GM12892 (cell line): ENCODE results near the gene PHOSPHO2. TPM values are rescaled to one million over a fixed set of nuclear protein-coding genes. Genes with fewer than 3 reads are reported as not detected.
A peak's percentile ranks its signal among the peaks of the same experiment; 100 is the strongest.

Experiments used
- DNase-seq: peaks from one replicate; pipeline ENCODE4 v3.0.0; 2011; ENCODE audit not compliant: insufficient read length
- FAIRE-seq: peaks from 2 replicates; lab custom pipeline; 2011; peaks lifted over from hg19 to GRCh38; lab: Jason Lieb, UNC
- POLR2A ChIP-seq: IDR thresholded peaks from 2 replicates; pipeline ENCODE4 v1.6.1; 2011; ENCODE audit warnings: low read depth, low read length, control low read depth
- POLR2AphosphoS5 ChIP-seq: IDR thresholded peaks from 2 replicates; pipeline ENCODE4 v1.6.1; 2011; ENCODE audit warnings: low read depth, low read length, control low read depth
- TAF1 ChIP-seq: IDR thresholded peaks from 2 replicates; pipeline ENCODE4 v1.6.1; 2011; ENCODE audit warnings: low read depth, mild to moderate bottlenecking, control low read depth, low read length, borderline replicate concordance
- polyA plus RNA-seq: library from polyadenylated mRNA; unstranded; fragments of >200 nt; gene quantifications from one replicate; pipeline ENCODE4 v1.2.1, GENCODE V29; 2012; ENCODE audit warnings: missing spikeins, inconsistent platforms; ENCODE audit not compliant: missing spikeins

Gene PHOSPHO2
- polyA plus RNA-seq, result 4.1 TPM

GRCh38 chr2:169694113-169694893 lies at the start of gene PHOSPHO2, which contains the start of gene CFAP210:
PHOSPHO2 (plus strand) TSS chr2:169694469; CDS start chr2:169700972, 6,503 bp downstream.
CFAP210 (minus strand) TSS chr2:169694405; CDS start chr2:169694327, 78 bp downstream.
- DNase-seq, result peak; percentile 88
- TF ChIP-seq POLR2AphosphoS5, result peak; percentile 80
- TF ChIP-seq TAF1, result peak; percentile 55; the same call in 1 of the 2 replicates
- TF ChIP-seq POLR2A, result peak; percentile 87
- FAIRE-seq, result peak; percentile 100

- FAIRE-seq (no peak), DNase-seq (no peak)
- TF ChIP-seq POLR2A (no peak), TAF1 (no peak), POLR2AphosphoS5 (no peak)
Observed at GRCh38 chr2:169647496-169647895, 46.8 kb upstream of the PHOSPHO2 start.

- no peak for TF ChIP-seq POLR2AphosphoS5
- TF ChIP-seq POLR2A, result no peak
- TF ChIP-seq TAF1, result no peak
- FAIRE-seq, result no peak
- no peak for DNase-seq
Observed at GRCh38 chr2:169649278-169649677, 45.0 kb upstream of the PHOSPHO2 start.

- TF ChIP-seq POLR2AphosphoS5, result no peak
- no peak for FAIRE-seq
- no peak for DNase-seq
Observed at GRCh38 chr2:169653636-169654035, 40.6 kb upstream of the PHOSPHO2 start.

DNA sequence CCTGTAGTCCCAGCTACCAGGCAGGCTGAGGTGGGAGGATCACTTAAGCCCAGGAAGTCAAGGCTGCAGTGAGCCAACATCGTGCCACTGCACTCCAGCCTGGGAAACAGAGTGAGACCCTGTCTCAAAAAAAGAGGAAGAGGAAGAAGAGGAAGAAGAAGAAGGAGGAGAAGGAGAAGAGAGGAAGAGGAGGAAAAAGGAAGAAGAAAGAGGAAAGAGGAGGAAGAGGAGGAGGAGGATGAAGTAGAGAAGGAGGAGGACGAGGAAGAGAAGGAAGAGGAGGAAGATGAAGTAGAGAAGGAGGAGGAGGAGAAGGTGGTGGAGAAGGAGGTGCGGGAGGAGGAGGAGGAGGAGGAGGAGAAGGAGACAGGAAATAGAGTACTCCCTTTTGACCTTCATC lies 38.1 kb upstream of the PHOSPHO2 start:
- FAIRE-seq (no peak), DNase-seq (no peak)
- no peak for TF ChIP-seq TAF1
- no peak for TF ChIP-seq POLR2A
- no peak for TF ChIP-seq POLR2AphosphoS5

DNA sequence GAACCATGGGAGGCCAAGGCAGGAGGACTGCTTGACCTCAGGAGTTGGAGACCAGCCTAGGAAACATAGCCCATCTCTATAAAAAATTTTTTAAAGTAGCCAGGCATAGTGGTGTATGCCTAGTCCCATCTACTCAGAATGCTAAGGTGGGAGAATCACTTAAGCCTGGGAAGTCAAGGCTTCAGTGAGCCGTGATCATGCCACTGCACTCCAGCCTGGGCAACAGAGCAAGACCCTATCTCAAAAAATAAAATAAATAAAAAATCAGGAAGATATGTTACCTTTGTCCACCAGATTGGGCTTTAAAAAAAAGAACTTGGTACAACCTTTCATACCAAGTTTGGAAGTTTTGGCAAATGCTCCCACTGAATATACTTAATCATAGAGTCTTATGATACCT lies 35.4 kb upstream of the PHOSPHO2 start:
- no peak for FAIRE-seq
- no peak for TF ChIP-seq POLR2AphosphoS5
- TF ChIP-seq TAF1, result no peak
- TF ChIP-seq POLR2A, result no peak
- DNase-seq, result no peak

- FAIRE-seq (peak; percentile 30), DNase-seq (no peak)
- TF ChIP-seq TAF1, result no peak
- no peak for TF ChIP-seq POLR2AphosphoS5
- no peak for TF ChIP-seq POLR2A
Observed at GRCh38 chr2:169659320-169659719, 34.9 kb upstream of the PHOSPHO2 start.

DNA sequence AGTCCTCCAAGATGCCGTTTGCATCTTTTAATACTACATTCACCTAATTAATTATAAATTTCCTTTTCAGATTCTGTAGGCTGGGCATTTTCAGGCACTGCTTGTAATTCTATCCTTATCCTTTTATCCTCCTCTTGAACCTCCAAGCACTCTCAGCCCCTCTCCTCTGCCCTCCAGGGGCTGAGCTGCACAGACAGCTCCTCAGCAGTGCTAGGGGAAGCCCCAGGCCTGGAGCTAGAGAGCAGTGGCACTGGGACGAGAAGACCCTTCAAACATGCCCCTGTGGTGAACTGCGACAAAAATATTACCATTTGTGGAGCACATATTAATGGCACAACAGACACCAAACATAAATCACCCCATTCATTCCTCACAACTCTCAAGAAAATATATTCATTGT lies 33.0 kb upstream of the PHOSPHO2 start:
- TF ChIP-seq POLR2AphosphoS5, result no peak
- TF ChIP-seq POLR2A, result no peak
- no peak for TF ChIP-seq TAF1
- DNase-seq (no peak), FAIRE-seq (no peak)

GRCh38 chr2:169662744-169663143 lies 31.5 kb upstream of the PHOSPHO2 start:
- DNase-seq (no peak), FAIRE-seq (no peak)
- TF ChIP-seq TAF1, result no peak
- no peak for TF ChIP-seq POLR2A
- TF ChIP-seq POLR2AphosphoS5, result no peak

GRCh38 chr2:169663247-169663646 lies 31.0 kb upstream of the PHOSPHO2 start:
- no peak for DNase-seq
- TF ChIP-seq POLR2A (no peak), TAF1 (no peak), POLR2AphosphoS5 (no peak)
- no peak for FAIRE-seq

DNA sequence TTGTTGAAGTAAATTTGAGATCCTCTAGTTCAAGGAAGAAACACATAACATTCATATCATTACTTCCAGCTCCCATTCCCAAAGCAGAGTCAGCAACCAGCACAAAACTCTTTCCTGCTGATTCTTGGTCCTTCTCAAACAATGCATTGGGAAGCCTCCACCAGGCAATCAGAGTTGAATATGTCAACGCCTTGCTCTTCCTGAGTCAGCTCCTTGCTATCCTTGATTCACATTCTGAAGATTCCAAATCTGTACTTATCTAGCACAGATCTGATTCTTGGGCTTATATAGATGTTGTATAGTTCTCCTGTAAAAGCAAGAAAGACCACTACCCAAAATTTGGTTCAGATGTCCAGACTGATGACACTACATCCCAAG lies 29.7 kb upstream of the PHOSPHO2 start:
- TF ChIP-seq POLR2A (no peak), POLR2AphosphoS5 (no peak), TAF1 (no peak)
- no peak for DNase-seq
- FAIRE-seq, result no peak

DNA sequence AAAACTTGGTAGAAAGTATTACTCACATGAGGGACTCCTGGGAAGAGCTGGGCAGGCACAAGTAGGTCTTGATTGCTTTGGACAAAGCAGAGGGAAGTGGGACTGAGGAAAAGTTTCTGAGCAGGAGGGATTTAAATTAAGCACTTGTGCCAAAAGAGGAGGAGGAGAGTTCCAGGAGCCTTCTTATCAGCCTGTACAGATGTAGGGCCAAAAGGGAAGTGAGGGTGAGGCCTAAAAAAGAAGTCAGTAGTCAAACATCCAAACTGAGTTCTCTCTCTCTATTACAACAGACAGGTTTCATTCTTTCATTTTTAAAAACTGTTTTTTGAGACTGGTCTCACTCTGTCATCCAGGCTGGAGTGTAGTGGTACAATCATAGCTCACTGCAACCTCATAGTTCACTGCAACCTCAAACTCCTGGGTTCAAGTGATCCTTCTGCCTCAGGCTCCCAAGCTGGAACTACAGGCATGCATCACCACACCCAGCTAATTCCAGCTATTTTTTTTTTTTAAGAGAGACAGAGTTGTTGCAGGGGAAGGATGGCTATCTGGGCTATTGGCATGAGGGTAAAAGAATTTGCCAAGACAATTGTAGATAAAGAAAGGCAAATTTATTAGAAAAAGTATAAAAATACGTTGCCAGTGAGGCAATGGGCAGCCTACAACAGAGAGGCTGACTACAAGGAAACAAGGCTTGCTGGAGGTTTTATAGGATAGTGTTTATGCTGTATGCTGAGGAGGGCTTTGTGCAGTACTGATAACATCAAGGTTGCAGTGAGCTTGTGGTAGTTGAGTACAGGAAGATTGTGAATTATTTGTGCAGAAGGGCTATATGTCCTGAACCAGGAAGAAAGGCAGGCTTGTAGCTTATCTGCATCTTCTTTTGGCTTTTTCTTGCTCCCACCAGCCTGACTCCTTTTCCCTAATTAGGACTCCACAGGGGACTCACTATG lies 29.0 kb upstream of the PHOSPHO2 start:
- FAIRE-seq (no peak), DNase-seq (no peak)
- TF ChIP-seq POLR2AphosphoS5 (no peak), POLR2A (no peak), TAF1 (no peak)
